ENCODE results near the gene DIS3L2.

DNA sequence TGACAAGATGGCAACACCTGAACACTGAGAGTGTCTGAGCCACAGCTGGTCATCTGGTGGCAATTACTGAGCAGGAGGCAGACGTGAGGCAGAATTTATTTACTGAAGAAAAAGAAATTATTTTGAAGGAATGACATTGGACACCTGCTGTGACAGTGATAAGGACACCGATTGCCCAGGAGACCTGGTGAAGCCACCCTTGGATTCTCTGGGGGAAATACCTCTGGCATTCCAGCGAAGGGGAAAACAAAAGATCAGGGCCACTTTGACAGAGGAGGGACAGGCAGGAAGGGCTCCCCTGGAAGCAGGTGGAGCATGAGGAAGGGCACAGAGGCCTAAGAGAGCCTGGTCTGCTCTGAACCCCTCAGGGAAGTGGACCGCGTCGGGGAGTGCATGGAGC, 331.7 kb downstream of the DIS3L2 start:
- TF ChIP-seq POLR2A (IDR thresholded peaks at IDR 0.05) (no peak), POLR2AphosphoS5 (IDR thresholded peaks at IDR 0.05) (no peak)
- TF ChIP-seq, protein P1, sequence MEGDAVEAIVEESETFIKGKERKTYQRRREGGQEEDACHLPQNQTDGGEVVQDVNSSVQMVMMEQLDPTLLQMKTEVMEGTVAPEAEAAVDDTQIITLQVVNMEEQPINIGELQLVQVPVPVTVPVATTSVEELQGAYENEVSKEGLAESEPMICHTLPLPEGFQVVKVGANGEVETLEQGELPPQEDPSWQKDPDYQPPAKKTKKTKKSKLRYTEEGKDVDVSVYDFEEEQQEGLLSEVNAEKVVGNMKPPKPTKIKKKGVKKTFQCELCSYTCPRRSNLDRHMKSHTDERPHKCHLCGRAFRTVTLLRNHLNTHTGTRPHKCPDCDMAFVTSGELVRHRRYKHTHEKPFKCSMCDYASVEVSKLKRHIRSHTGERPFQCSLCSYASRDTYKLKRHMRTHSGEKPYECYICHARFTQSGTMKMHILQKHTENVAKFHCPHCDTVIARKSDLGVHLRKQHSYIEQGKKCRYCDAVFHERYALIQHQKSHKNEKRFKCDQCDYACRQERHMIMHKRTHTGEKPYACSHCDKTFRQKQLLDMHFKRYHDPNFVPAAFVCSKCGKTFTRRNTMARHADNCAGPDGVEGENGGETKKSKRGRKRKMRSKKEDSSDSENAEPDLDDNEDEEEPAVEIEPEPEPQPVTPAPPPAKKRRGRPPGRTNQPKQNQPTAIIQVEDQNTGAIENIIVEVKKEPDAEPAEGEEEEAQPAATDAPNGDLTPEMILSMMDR (IDR thresholded peaks at IDR 0.05): no peak
